ENCODE results near the gene PLP1.

- TF ChIP-seq CTCF (IDR thresholded peaks at IDR 0.05) = no peak
- no peak for TF ChIP-seq ATF2 (CRISPR knock-in tag; IDR thresholded peaks at IDR 0.05; ENCODE audit: borderline replicate concordance, low read depth)
- no peak for TF ChIP-seq ATF6 (CRISPR knock-in tag; IDR thresholded peaks at IDR 0.05)
- no peak for TF ChIP-seq FOXP1 (CRISPR knock-in tag; IDR thresholded peaks at IDR 0.05; ENCODE audit: borderline replicate concordance)
- no peak for TF ChIP-seq USF2 (CRISPR knock-in tag; IDR thresholded peaks at IDR 0.05)
- no peak for TF ChIP-seq ATF3 (CRISPR knock-in tag; conservative IDR thresholded peaks at IDR 0.05)
- TF ChIP-seq E2F5 (CRISPR knock-in tag; IDR thresholded peaks at IDR 0.05) = no peak
- TF ChIP-seq NFE2L1 (CRISPR knock-in tag; IDR thresholded peaks at IDR 0.05) = no peak
- TF ChIP-seq CREB1 (CRISPR knock-in tag; IDR thresholded peaks at IDR 0.05) = no peak
- no peak for TF ChIP-seq CBFB (CRISPR knock-in tag; IDR thresholded peaks at IDR 0.05; ENCODE audit: low read depth)
- no peak for TF ChIP-seq ETV6 (CRISPR knock-in tag; IDR thresholded peaks at IDR 0.05)
- TF ChIP-seq KAT7 (CRISPR knock-in tag; IDR thresholded peaks at IDR 0.05; ENCODE audit: borderline replicate concordance) = no peak
- no peak for TF ChIP-seq TEAD4 (CRISPR knock-in tag; IDR thresholded peaks at IDR 0.05)
Observed at GRCh38 chrX:103791228-103791627, 14.6 kb downstream of the PLP1 start.

All from WTC11 (cell line).